Peyer's patch (tissue), 4 donors: ENCODE measurements around the gene AUTS2.

Experiments
- POLR2A ChIP-seq, 2 donors: fragments of 450-650 bp; IDR thresholded peaks; one replicate each; pipeline ENCODE4 v1.5.1; 2017; ENCODE audit warnings: antibody characterized with exemption in 2 of 2, mild to moderate bottlenecking in 2 of 2, moderate library complexity in 2 of 2
- TF ChIP-seq, protein P1 (sequence below), 6 experiments: fragments of 450-650 bp in 4 of 6; fragments of 200-600 bp in 2 of 6; sonication (generic) in 1 of 6; IDR thresholded peaks; one replicate each; pipeline ENCODE4 v1.5.1; 2017 to 2019; ENCODE audit warnings: antibody characterized with exemption in 6 of 6, mild to moderate bottlenecking in 3 of 6, moderate library complexity in 1 of 6

DNA sequence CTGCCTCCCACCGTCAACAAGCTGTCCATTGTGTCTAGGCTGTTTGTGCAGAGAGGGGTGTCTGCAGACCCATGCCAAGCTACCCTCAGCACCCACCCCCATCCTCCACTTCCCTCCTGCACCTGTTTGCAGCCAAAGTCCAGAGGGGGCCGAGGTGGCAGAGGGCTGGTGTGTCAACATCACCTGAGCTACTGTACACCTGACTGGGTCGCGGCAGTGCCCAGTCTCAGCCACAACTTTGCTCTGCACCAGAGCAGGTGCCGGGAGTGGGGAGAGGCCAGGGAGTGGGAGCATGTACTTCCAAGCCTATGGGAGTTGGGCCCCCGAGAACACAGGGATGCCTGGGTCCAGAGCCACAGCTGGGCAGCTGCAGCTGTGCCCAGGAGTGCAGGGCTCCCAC is 93.1 kb downstream of the AUTS2 start:
- TF ChIP-seq POLR2A (IDR thresholded peaks at IDR 0.05), result no peak
- TF ChIP-seq, protein P1, sequence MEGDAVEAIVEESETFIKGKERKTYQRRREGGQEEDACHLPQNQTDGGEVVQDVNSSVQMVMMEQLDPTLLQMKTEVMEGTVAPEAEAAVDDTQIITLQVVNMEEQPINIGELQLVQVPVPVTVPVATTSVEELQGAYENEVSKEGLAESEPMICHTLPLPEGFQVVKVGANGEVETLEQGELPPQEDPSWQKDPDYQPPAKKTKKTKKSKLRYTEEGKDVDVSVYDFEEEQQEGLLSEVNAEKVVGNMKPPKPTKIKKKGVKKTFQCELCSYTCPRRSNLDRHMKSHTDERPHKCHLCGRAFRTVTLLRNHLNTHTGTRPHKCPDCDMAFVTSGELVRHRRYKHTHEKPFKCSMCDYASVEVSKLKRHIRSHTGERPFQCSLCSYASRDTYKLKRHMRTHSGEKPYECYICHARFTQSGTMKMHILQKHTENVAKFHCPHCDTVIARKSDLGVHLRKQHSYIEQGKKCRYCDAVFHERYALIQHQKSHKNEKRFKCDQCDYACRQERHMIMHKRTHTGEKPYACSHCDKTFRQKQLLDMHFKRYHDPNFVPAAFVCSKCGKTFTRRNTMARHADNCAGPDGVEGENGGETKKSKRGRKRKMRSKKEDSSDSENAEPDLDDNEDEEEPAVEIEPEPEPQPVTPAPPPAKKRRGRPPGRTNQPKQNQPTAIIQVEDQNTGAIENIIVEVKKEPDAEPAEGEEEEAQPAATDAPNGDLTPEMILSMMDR (IDR thresholded peaks at IDR 0.05), result no peak
